Psoas muscle (tissue), 8 donors: ENCODE data around the gene COPZ2. TPM values are rescaled to one million over a fixed set of nuclear protein-coding genes. Genes with fewer than 3 reads are reported as not detected.

Source experiments
- ATAC-seq, 4 donors: fragments of 200-7000 bp; cut with Tn5 transposase; one replicate each; pipeline ENCODE4 v1.9.1; 2020; ENCODE audit warnings: moderate library complexity in 3 of 4, mild to moderate bottlenecking in 2 of 4
- DNase-seq, 2 donors: peaks; one replicate each; pipeline ENCODE4 v3.0.0-alpha.2; 2020
- H3K27ac ChIP-seq: fragments of 200-600 bp; one replicate; pipeline ENCODE4 v1.8.0; 2022
- H3K27me3 ChIP-seq, 3 donors: fragments of 200-600 bp in 1 of 3; one replicate each; pipeline versions ENCODE4 v1.6.1 to v1.8.0; 2013 to 2022; ENCODE audit warnings: low read length in 2 of 3, mild to moderate bottlenecking in 2 of 3, moderate library complexity in 1 of 3; ENCODE audit not compliant: insufficient read depth in 3 of 3
- H3K36me3 ChIP-seq, 2 donors: fragments of 200-600 bp in 1 of 2; one replicate each; pipeline versions ENCODE4 v1.6.1 to v1.8.0; 2013 to 2022; ENCODE audit warnings: low read depth in 1 of 2, mild to moderate bottlenecking in 1 of 2, moderate library complexity in 1 of 2; ENCODE audit not compliant: insufficient read depth in 1 of 2
- H3K4me1 ChIP-seq: fragments of 200-600 bp; one replicate; pipeline ENCODE4 v1.8.0; 2022
- H3K4me3 ChIP-seq: fragments of 200-600 bp; one replicate; pipeline ENCODE4 v1.8.0; 2022; ENCODE audit warnings: mild to moderate bottlenecking
- H3K9me3 ChIP-seq: fragments of 200-600 bp; one replicate; pipeline ENCODE4 v1.8.0; 2022
- WGBS, 3 donors: extraction: QIAGEN DNeasy Blood & Tissue Kit; methylation state at CpG; one replicate each; pipeline versions ENCODE4 v1.1.6 to v1.1.7; 2013; 5-methylcytosine and 5-hydroxymethylcytosine counted together
- intact Hi-C, 2 donors: fragments of 100-400 bp; cut with DNase I; formaldehyde crosslinking; loops; one replicate each; pipeline versions ENCODE4 v1.11.0 to v1.14.2; 2022
- polyA plus RNA-seq, 3 donors: library from polyadenylated mRNA; stranded (reverse); fragments of 200-250 nt; gene quantifications; one replicate each; pipeline ENCODE4 v1.2.3, GENCODE V29; 2013
- total RNA-seq, 4 donors: library from RNA; stranded (reverse); fragmentation: NEBNext Ultra II Directional in 2 of 4; extraction: Animal tissue kit (Norgen Biotek cat#: 25700) in 2 of 4; gene quantifications; one replicate each; pipeline versions ENCODE4 v1.2.1 to v1.2.4, GENCODE V29; 2021 to 2023
- TF ChIP-seq, protein P1 (sequence below): fragments of 200-600 bp; IDR thresholded peaks from one replicate; pipeline ENCODE4 v1.8.0; 2022; ENCODE audit warnings: antibody characterized with exemption
- donor health status: healthy with polysubstance abuse.
- donor health status: DM: no; HTN: no; CAD: no; lungs with moderate emphysema.
- donor health status: Bipolar disorder and iron deficiency.
- donor health status: healthy.
- donor health status: DM: yes; HTN: yes; CAD: no.
- donor health status: DM: no; HTN: no; CAD: no.
- donor health status: DM: no; HTN: no; CAD: no.
- donor health status: DM: yes; HTN: yes; CAD: no.

Gene COPZ2
- total and polyA plus RNA-seq, 7 donors = 16.8 to 130 (median 56.4) TPM

DNA sequence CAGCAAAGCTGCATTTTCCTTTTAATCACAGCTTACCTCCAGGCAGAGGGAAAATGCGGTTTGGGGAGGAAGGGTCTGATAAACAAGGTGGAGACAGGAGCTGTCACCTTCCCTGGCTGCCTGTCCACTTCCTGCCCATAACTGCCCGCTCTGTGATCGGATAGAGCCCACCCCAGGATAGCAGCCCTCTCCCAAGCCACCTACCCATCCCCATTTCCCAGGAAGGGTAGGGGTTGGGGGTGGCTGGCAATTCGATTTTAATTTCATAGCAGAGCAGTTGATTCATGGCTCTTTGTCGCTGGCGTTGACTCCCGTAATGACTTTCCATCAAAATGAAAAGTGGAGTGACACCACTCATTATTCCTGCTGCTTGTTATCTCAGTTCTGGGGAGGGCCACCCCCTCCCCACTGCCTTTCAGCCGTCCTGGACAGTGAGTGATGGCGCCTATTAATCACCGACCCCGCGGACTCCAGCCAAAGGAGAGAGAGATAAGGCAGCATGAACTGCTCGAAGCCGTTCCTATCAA, 55.4 kb downstream of the COPZ2 start:
- ATAC-seq (no peak), DNase-seq (no peak)
- 72 to 76% (median 73%) methylated on average over 14 of the region's 14 CpGs for WGBS, 3 donors
- Histone ChIP-seq H3K4me1 (no peaks in the 10 kb centered on the region), H3K27ac (no peak overlapping the region), H3K27me3 (no peaks in the 10 kb centered on the region), H3K36me3 (peaks cover 7 to 76% of the 10 kb centered on the region in 2 donors), H3K9me3 (no peaks in the 10 kb centered on the region), H3K4me3 (no peak overlapping the region)
- intact Hi-C loops = no loop called here
- TF ChIP-seq, protein P1, sequence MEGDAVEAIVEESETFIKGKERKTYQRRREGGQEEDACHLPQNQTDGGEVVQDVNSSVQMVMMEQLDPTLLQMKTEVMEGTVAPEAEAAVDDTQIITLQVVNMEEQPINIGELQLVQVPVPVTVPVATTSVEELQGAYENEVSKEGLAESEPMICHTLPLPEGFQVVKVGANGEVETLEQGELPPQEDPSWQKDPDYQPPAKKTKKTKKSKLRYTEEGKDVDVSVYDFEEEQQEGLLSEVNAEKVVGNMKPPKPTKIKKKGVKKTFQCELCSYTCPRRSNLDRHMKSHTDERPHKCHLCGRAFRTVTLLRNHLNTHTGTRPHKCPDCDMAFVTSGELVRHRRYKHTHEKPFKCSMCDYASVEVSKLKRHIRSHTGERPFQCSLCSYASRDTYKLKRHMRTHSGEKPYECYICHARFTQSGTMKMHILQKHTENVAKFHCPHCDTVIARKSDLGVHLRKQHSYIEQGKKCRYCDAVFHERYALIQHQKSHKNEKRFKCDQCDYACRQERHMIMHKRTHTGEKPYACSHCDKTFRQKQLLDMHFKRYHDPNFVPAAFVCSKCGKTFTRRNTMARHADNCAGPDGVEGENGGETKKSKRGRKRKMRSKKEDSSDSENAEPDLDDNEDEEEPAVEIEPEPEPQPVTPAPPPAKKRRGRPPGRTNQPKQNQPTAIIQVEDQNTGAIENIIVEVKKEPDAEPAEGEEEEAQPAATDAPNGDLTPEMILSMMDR = no peak

DNA sequence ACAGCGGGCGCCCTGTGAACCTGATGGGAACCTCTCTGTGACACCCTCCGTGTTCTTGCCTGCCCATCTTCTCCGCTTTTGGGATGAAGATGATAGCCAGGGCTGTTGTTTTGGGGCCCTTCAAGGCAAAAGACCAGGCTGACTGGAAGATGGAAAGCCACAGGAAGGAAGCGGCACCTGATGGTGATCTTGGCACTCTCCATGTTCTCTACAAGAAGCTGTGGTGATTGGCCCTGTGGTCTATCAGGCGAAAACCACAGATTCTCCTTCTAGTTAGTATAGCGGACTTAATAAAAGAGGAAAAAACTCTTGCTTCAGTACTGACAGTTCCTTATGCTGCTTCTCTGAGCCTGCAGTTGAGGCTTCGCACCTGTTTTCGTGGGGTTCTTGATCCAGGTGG, 56.1 kb downstream of the COPZ2 start:
- intact Hi-C loops = no loop called here
- H3K36me3 ChIP-seq = peaks cover 7 to 83% of the 10 kb centered on the region in 2 donors
- no peaks in the 10 kb centered on the region for H3K27me3 ChIP-seq
- no peaks in the 10 kb centered on the region for H3K4me1 ChIP-seq
- TF ChIP-seq, protein P1 = no peak
- DNase-seq (no peak), ATAC-seq (no peak)
- no peaks in the 10 kb centered on the region for H3K9me3 ChIP-seq
- no peak overlapping the region for H3K4me3 ChIP-seq
- WGBS, 3 donors = 93 to 98% (median 94%) methylated on average over 9 of the region's 9 CpGs
- H3K27ac ChIP-seq = no peak overlapping the region

DNA sequence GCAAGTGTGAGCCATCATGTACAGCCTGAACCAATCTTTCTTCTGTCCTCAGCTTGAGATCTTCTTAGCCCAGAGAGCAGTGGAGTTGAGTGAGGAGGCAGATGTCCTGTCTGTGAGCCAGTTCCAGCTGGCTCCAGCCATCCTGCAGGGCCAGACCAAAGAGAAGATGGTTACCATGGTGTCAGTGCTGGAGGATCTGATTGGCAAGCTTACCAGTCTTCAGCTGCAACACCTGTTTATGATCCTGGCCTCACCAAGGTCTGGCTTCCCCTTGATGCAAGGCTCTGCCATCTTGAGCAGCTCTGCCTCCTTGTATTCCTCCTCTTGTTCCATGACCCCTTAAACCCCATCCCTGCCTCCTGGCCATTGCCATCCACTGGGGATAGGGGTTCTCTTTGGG, 57.1 kb downstream of the COPZ2 start:
- H3K27me3 ChIP-seq = no peaks in the 10 kb centered on the region
- TF ChIP-seq, protein P1 = no peak
- no peaks in the 10 kb centered on the region for H3K4me1 ChIP-seq
- H3K27ac ChIP-seq = no peak overlapping the region
- no peaks in the 10 kb centered on the region for H3K9me3 ChIP-seq
- peaks cover 7 to 92% of the 10 kb centered on the region in 2 donors for H3K36me3 ChIP-seq
- DNase-seq = no peak
- no peak for ATAC-seq
- no peak overlapping the region for H3K4me3 ChIP-seq
- intact Hi-C loops = no loop called here

DNA sequence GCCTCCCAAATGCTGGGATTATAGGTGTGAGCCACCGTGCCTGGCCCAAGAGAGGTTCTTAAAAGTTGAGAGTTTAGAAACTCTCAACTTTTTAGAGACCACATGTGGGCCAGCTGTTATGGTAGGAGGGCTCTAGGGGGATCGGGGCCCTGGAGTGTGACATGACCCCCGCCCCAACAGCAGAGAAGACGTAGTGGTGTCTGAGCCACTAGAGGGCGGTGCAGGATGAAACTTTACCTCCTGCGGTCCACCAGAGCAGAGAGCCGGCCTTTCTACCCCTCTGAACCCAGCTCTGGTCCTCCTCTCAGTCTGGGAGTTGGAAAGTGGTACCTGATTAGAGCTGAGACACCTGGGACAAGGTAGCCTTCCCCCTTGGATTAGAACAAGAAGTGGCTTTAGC, 59.3 kb downstream of the COPZ2 start:
- ATAC-seq (peak; percentile 64 to 78 (median 70)), DNase-seq (peak; percentile 38 to 69)
- no peak overlapping the region for H3K27ac ChIP-seq
- H3K4me3 ChIP-seq = no peak overlapping the region
- no peaks in the 10 kb centered on the region for H3K27me3 ChIP-seq
- no peaks in the 10 kb centered on the region for H3K9me3 ChIP-seq
- no peaks in the 10 kb centered on the region for H3K4me1 ChIP-seq
- peaks cover 7 to 100% of the 10 kb centered on the region in 2 donors for H3K36me3 ChIP-seq
- intact Hi-C loops = loop anchor here (2.0 to 5.0 kb wide), 2 partner anchors 39 to 40 kb away; no protein-coding TSS in a partner anchor
- WGBS, 3 donors = 26 to 36% (median 29%) methylated on average over 7 of the region's 7 CpGs
- TF ChIP-seq, protein P1 = peak; percentile 65

Other genes starting within 250 kb of the COPZ2 start
- 10 to 100 TPM in 1 of 4 donors, 1 to 10 TPM in 3; 2.6 to 23.4 (median 5.3) TPM for gene OSBPL7, start 216.0 kb downstream of the COPZ2 start, total RNA-seq
- 1 to 10 TPM in 2 of 3 donors, under 1 TPM in 1; 0.95 to 1.7 (median 1.3) TPM for gene OSBPL7, start 216.0 kb downstream of the COPZ2 start, polyA plus RNA-seq
- 10 to 100 TPM; 37.8 to 51.9 (median 46.3) TPM for gene MRPL10, start 206.3 kb downstream of the COPZ2 start, total RNA-seq
- gene MRPL10, start 206.3 kb downstream of the COPZ2 start, polyA plus RNA-seq = 10 to 100 TPM; 44.1 to 78.6 (median 56.1) TPM
- under 1 TPM in 2 of 4 donors, not detected in 2; 0.15 to 0.54 TPM for gene LRRC46, start 206.1 kb downstream of the COPZ2 start, total RNA-seq
- gene LRRC46, start 206.1 kb downstream of the COPZ2 start, polyA plus RNA-seq = under 1 TPM; 0.08 to 0.40 (median 0.22) TPM
- 10 to 100 TPM; 12.2 to 33.5 (median 19.5) TPM for gene SCRN2, start 196.5 kb downstream of the COPZ2 start, total RNA-seq
- 10 to 100 TPM; 10.7 to 18.8 (median 15.1) TPM for gene SCRN2, start 196.5 kb downstream of the COPZ2 start, polyA plus RNA-seq
- gene SP6, start 186.6 kb downstream of the COPZ2 start, total RNA-seq = under 1 TPM in 1 of 4 donors, not detected in 3; 0.16 TPM
- gene SP6, start 186.6 kb downstream of the COPZ2 start, polyA plus RNA-seq = under 1 TPM in 2 of 3 donors, not detected in 1; 0.04 to 0.27 TPM
- gene SP2, start 141.6 kb downstream of the COPZ2 start, total RNA-seq = 10 to 100 TPM; 10.8 to 16.1 (median 12.8) TPM
- gene SP2, start 141.6 kb downstream of the COPZ2 start, polyA plus RNA-seq = 10 to 100 TPM in 1 of 3 donors, 1 to 10 TPM in 2; 6.2 to 10.2 (median 7.2) TPM
- 10 to 100 TPM; 28.2 to 42.3 (median 33.8) TPM for gene PNPO, start 96.2 kb downstream of the COPZ2 start, total RNA-seq
- gene PNPO, start 96.2 kb downstream of the COPZ2 start, polyA plus RNA-seq = 10 to 100 TPM; 12.0 to 30.0 (median 12.8) TPM
- not detected for gene PRR15L, start 79.9 kb downstream of the COPZ2 start, total RNA-seq
- gene PRR15L, start 79.9 kb downstream of the COPZ2 start, polyA plus RNA-seq = under 1 TPM in 2 of 3 donors, not detected in 1; 0.04 to 0.17 TPM
- gene CDK5RAP3, start 66.7 kb downstream of the COPZ2 start, total RNA-seq = 10 to 100 TPM; 21.0 to 44.1 (median 34.5) TPM
- 10 to 100 TPM; 25.4 to 29.9 (median 25.6) TPM for gene CDK5RAP3, start 66.7 kb downstream of the COPZ2 start, polyA plus RNA-seq
- 1,000 to 10,000 TPM in 3 of 4 donors, 100 to 1,000 TPM in 1; 990 to 1,423 (median 1,174) TPM for gene NFE2L1, start 10.6 kb upstream of the COPZ2 start, total RNA-seq
- 1,000 to 10,000 TPM in 1 of 3 donors, 100 to 1,000 TPM in 2; 308 to 1,601 (median 620) TPM for gene NFE2L1, start 10.6 kb upstream of the COPZ2 start, polyA plus RNA-seq
- 10 to 100 TPM; 28.9 to 39.6 (median 35.5) TPM for gene CBX1, start 63.7 kb upstream of the COPZ2 start, total RNA-seq
- gene CBX1, start 63.7 kb upstream of the COPZ2 start, polyA plus RNA-seq = 10 to 100 TPM; 26.6 to 69.6 (median 34.8) TPM
- 10 to 100 TPM; 10.0 to 17.2 (median 12.3) TPM for gene SNX11, start 70.0 kb upstream of the COPZ2 start, total RNA-seq
- gene SNX11, start 70.0 kb upstream of the COPZ2 start, polyA plus RNA-seq = 10 to 100 TPM; 11.5 to 27.0 (median 25.7) TPM